Activated T-helper 17 cell treated with anti-CD3 and anti-CD28 coated beads, Interleukin-2, amount 50 U/mL, for 72 hours (primary cell): ENCODE results near the gene SMIM35. TPM values are rescaled to one million over a fixed set of nuclear protein-coding genes. Genes with fewer than 3 reads are reported as not detected.
"Not testable (repeated sequence)": the region's sequence is repeated elsewhere in the genome, so short reads cannot be mapped to it uniquely, and the experiment has no call there.

ENCODE experiments used
- ATAC-seq: fragments of 150-1000 bp; cut with Tn5 transposase; replicated peaks from 2 replicates; pipeline ENCODE4 v1.10.0; 2021; ENCODE audit warnings: mild to moderate bottlenecking, moderate library complexity
- H3K27ac Mint-ChIP-seq: one replicate; pipeline ENCODE4 v1.8.0; 2022; ENCODE audit warnings: mixed read lengths
- H3K27me3 Mint-ChIP-seq: one replicate; pipeline ENCODE4 v1.8.0; 2022; ENCODE audit warnings: mixed read lengths
- H3K36me3 Mint-ChIP-seq: one replicate; pipeline ENCODE4 v1.8.0; 2022; ENCODE audit warnings: low read depth, mild to moderate bottlenecking, mixed read lengths
- H3K4me1 Mint-ChIP-seq: one replicate; pipeline ENCODE4 v1.8.0; 2022; ENCODE audit warnings: mixed read lengths
- H3K4me3 Mint-ChIP-seq: one replicate; pipeline ENCODE4 v1.8.0; 2022; ENCODE audit warnings: mild to moderate bottlenecking, mixed read lengths
- H3K9me3 Mint-ChIP-seq: one replicate; pipeline ENCODE4 v1.8.0; 2022; ENCODE audit warnings: mixed read lengths
- total RNA-seq, 2 donors: library from RNA; stranded (reverse); gene quantifications; one replicate each; pipeline ENCODE4 v1.2.3, GENCODE V29; 2022

The SMIM35 gene
- total RNA-seq, 2 donors from 2014 or later, result not detected

- not testable (repeated sequence) for H3K4me1 Mint-ChIP-seq, H3K27ac Mint-ChIP-seq, H3K4me3 Mint-ChIP-seq, H3K9me3 Mint-ChIP-seq, ATAC-seq, H3K36me3 Mint-ChIP-seq
- H3K27me3 Mint-ChIP-seq, result peaks cover 12% of the 10 kb centered on the region
Observed at GRCh38 chr11:118062181-118062580, 24.6 kb downstream of the SMIM35 start.

GRCh38 chr11:118061586-118062125, 25.1 kb downstream of the SMIM35 start:
- H3K27me3 Mint-ChIP-seq, result peaks cover 17% of the 10 kb centered on the region
- peaks cover 6% of the 10 kb centered on the region for H3K4me1 Mint-ChIP-seq
- no peaks in the 10 kb centered on the region for H3K9me3 Mint-ChIP-seq
- H3K36me3 Mint-ChIP-seq, result no peaks in the 10 kb centered on the region
- ATAC-seq, result no peak
- H3K4me3 Mint-ChIP-seq, result no peak overlapping the region
- no peak overlapping the region for H3K27ac Mint-ChIP-seq

- Mint-ChIP-seq H3K4me3 (no peak overlapping the region), H3K4me1 (no peaks in the 10 kb centered on the region), H3K27me3 (peaks cover 13% of the 10 kb centered on the region), H3K36me3 (no peaks in the 10 kb centered on the region), H3K27ac (no peak overlapping the region), H3K9me3 (no peaks in the 10 kb centered on the region)
- no peak for ATAC-seq
Observed at GRCh38 chr11:118060869-118061268, 25.9 kb downstream of the SMIM35 start.

GRCh38 chr11:118060081-118060661, 26.6 kb downstream of the SMIM35 start:
- no peak overlapping the region for H3K4me3 Mint-ChIP-seq
- H3K27ac Mint-ChIP-seq, result no peak overlapping the region
- H3K36me3 Mint-ChIP-seq, result no peaks in the 10 kb centered on the region
- H3K27me3 Mint-ChIP-seq, result peaks cover 12% of the 10 kb centered on the region
- no peaks in the 10 kb centered on the region for H3K4me1 Mint-ChIP-seq
- no peaks in the 10 kb centered on the region for H3K9me3 Mint-ChIP-seq
- ATAC-seq, result no peak

- ATAC-seq, result no peak
- Mint-ChIP-seq H3K4me1 (no peaks in the 10 kb centered on the region), H3K27ac (no peak overlapping the region)
Observed at GRCh38 chr11:118059246-118059940, 27.4 kb downstream of the SMIM35 start.

GRCh38 chr11:118058311-118059245, 28.2 kb downstream of the SMIM35 start:
- Mint-ChIP-seq H3K4me3 (no peak overlapping the region), H3K36me3 (no peaks in the 10 kb centered on the region), H3K27ac (no peak overlapping the region), H3K9me3 (no peaks in the 10 kb centered on the region), H3K4me1 (no peaks in the 10 kb centered on the region), H3K27me3 (peaks cover 12% of the 10 kb centered on the region)
- ATAC-seq, result no peak

More at GRCh38 chr11:118059246-118059940, 27.4 kb downstream of the SMIM35 start:
- Mint-ChIP-seq H3K9me3 (no peaks in the 10 kb centered on the region), H3K27me3 (peaks cover 12% of the 10 kb centered on the region), H3K36me3 (no peaks in the 10 kb centered on the region), H3K4me3 (no peak overlapping the region)

GRCh38 chr11:118057251-118058145, 29.3 kb downstream of the SMIM35 start:
- no peak overlapping the region for H3K4me3 Mint-ChIP-seq
- H3K9me3 Mint-ChIP-seq, result no peaks in the 10 kb centered on the region
- H3K27ac Mint-ChIP-seq, result peak overlapping the region; percentile 68
- H3K36me3 Mint-ChIP-seq, result no peaks in the 10 kb centered on the region
- peaks cover 12% of the 10 kb centered on the region for H3K27me3 Mint-ChIP-seq
- H3K4me1 Mint-ChIP-seq, result peaks cover 4% of the 10 kb centered on the region
- no peak for ATAC-seq

GRCh38 chr11:118056806-118057205, 30.0 kb downstream of the SMIM35 start:
- no peaks in the 10 kb centered on the region for H3K9me3 Mint-ChIP-seq
- peak overlapping the region; percentile 68 for H3K27ac Mint-ChIP-seq
- ATAC-seq, result no peak
- peaks cover 12% of the 10 kb centered on the region for H3K27me3 Mint-ChIP-seq
- peaks cover 10% of the 10 kb centered on the region for H3K4me1 Mint-ChIP-seq
- no peaks in the 10 kb centered on the region for H3K36me3 Mint-ChIP-seq
- H3K4me3 Mint-ChIP-seq, result no peak overlapping the region

- Mint-ChIP-seq H3K4me1 (peaks cover 18% of the 10 kb centered on the region), H3K27me3 (peaks cover 12% of the 10 kb centered on the region), H3K36me3 (no peaks in the 10 kb centered on the region), H3K27ac (peak overlapping the region; percentile 68), H3K4me3 (no peak overlapping the region), H3K9me3 (no peaks in the 10 kb centered on the region)
- ATAC-seq, result no peak
Observed at GRCh38 chr11:118055966-118056365, 30.8 kb downstream of the SMIM35 start.

- peaks cover 25% of the 10 kb centered on the region for H3K4me1 Mint-ChIP-seq
- no peaks in the 10 kb centered on the region for H3K9me3 Mint-ChIP-seq
- no peak for ATAC-seq
- H3K4me3 Mint-ChIP-seq, result no peak overlapping the region
- H3K36me3 Mint-ChIP-seq, result no peaks in the 10 kb centered on the region
- H3K27me3 Mint-ChIP-seq, result peaks cover 12% of the 10 kb centered on the region
- H3K27ac Mint-ChIP-seq, result no peak overlapping the region
Observed at GRCh38 chr11:118054712-118055640, 31.8 kb downstream of the SMIM35 start.

GRCh38 chr11:118052581-118053206, 34.1 kb downstream of the SMIM35 start:
- H3K36me3 Mint-ChIP-seq, result no peaks in the 10 kb centered on the region
- ATAC-seq, result no peak
- H3K4me3 Mint-ChIP-seq, result peak overlapping the region; percentile 77
- H3K27ac Mint-ChIP-seq, result peak overlapping the region; percentile 94
- peaks cover 12% of the 10 kb centered on the region for H3K27me3 Mint-ChIP-seq
- peaks cover 36% of the 10 kb centered on the region for H3K4me1 Mint-ChIP-seq
- H3K9me3 Mint-ChIP-seq, result no peaks in the 10 kb centered on the region

GRCh38 chr11:118051611-118052461, 34.9 kb downstream of the SMIM35 start:
- H3K9me3 Mint-ChIP-seq, result no peaks in the 10 kb centered on the region
- ATAC-seq, result peak; percentile 85
- H3K4me1 Mint-ChIP-seq, result peaks cover 42% of the 10 kb centered on the region
- H3K27me3 Mint-ChIP-seq, result peaks cover 3% of the 10 kb centered on the region
- peak overlapping the region; percentile 94 for H3K27ac Mint-ChIP-seq
- no peaks in the 10 kb centered on the region for H3K36me3 Mint-ChIP-seq
- peak overlapping the region; percentile 77 for H3K4me3 Mint-ChIP-seq
